Naive thymus-derived CD4-positive, alpha-beta T cell (primary cell): ENCODE data around the gene PRMT6. TPM values are rescaled to one million over a fixed set of nuclear protein-coding genes. Genes with fewer than 3 reads are reported as not detected.

Source experiments
- ATAC-seq: fragments of 150-1000 bp; cut with Tn5 transposase; 2 replicates; pipeline ENCODE4 v1.10.0; 2021; ENCODE audit warnings: mild to moderate bottlenecking, moderate library complexity
- CTCF ChIA-PET: fragments of 350-600 bp; sonication (Branson Sonifier 250); formaldehyde crosslinking; loops from one replicate; lab custom pipeline; 2021; ENCODE audit warnings: antibody characterized with exemption; lab: Charles Lee
- POLR2A ChIA-PET: fragments of 350-600 bp; sonication (Branson Sonifier 250); formaldehyde crosslinking; loops from one replicate; lab custom pipeline; 2021; ENCODE audit warnings: antibody characterized with exemption, inconsistent platforms; lab: Charles Lee
- DNase-seq, 9 donors: peaks; one replicate each; pipeline versions ENCODE4 v3.0.0 to v3.0.0-alpha.2; 2020 to 2022; ENCODE audit warnings: mixed read lengths in 1 of 9
- H3K27ac ChIP-seq: one replicate; pipeline ENCODE4 v1.7.0; 2013; ENCODE audit warnings: mild to moderate bottlenecking, low read depth, low read length, moderate library complexity
- H3K27me3 ChIP-seq, 2 donors: one replicate each; pipeline ENCODE4 v1.7.0; 2013; ENCODE audit warnings: low read length in 2 of 2, mild to moderate bottlenecking in 2 of 2, moderate library complexity in 2 of 2; ENCODE audit not compliant: control insufficient read depth in 2 of 2, insufficient read depth in 2 of 2
- H3K36me3 ChIP-seq, 3 experiments: 1 replicate in 2 of 3; 2 replicates in 1 of 3; pipeline ENCODE4 v1.7.0; 2013; ENCODE audit warnings: low read length in 3 of 3, mild to moderate bottlenecking in 3 of 3, moderate library complexity in 1 of 3; ENCODE audit not compliant: insufficient read depth in 3 of 3, control insufficient read depth in 2 of 3
- H3K4me1 ChIP-seq, 2 donors: one replicate each; pipeline ENCODE4 v1.7.0; 2013; ENCODE audit warnings: low read length in 2 of 2, mild to moderate bottlenecking in 2 of 2, moderate library complexity in 1 of 2; ENCODE audit not compliant: control insufficient read depth in 2 of 2, insufficient read depth in 2 of 2
- H3K4me3 ChIP-seq: 2 replicates; pipeline ENCODE4 v1.7.0; 2013; ENCODE audit warnings: mild to moderate bottlenecking, low read length
- H3K9me3 ChIP-seq, 3 experiments: 1 replicate in 2 of 3; 2 replicates in 1 of 3; pipeline ENCODE4 v1.7.0; 2013; ENCODE audit warnings: low read length in 3 of 3; ENCODE audit not compliant: control insufficient read depth in 2 of 3
- H3K27ac Mint-ChIP-seq, 9 donors: one replicate each; pipeline ENCODE4 v1.8.0; 2020 to 2022; ENCODE audit warnings: mixed read lengths in 9 of 9, mild to moderate bottlenecking in 8 of 9, moderate library complexity in 5 of 9, inconsistent platforms in 2 of 9
- H3K27me3 Mint-ChIP-seq, 5 donors: one replicate each; pipeline ENCODE4 v1.8.0; 2021 to 2022; ENCODE audit warnings: mixed read lengths in 5 of 5, mild to moderate bottlenecking in 1 of 5
- H3K36me3 Mint-ChIP-seq, 5 donors: one replicate each; pipeline ENCODE4 v1.8.0; 2020 to 2022; ENCODE audit warnings: mixed read lengths in 5 of 5, mild to moderate bottlenecking in 3 of 5, inconsistent platforms in 1 of 5
- H3K4me1 Mint-ChIP-seq, 7 donors: one replicate each; pipeline ENCODE4 v1.8.0; 2020 to 2022; ENCODE audit warnings: mixed read lengths in 7 of 7, mild to moderate bottlenecking in 3 of 7, inconsistent platforms in 1 of 7
- H3K4me3 Mint-ChIP-seq, 10 donors: one replicate each; pipeline ENCODE4 v1.8.0; 2020 to 2022; ENCODE audit warnings: mild to moderate bottlenecking in 10 of 10, mixed read lengths in 10 of 10, moderate library complexity in 6 of 10, inconsistent platforms in 2 of 10
- H3K9me3 Mint-ChIP-seq, 11 donors: one replicate each; pipeline ENCODE4 v1.8.0; 2020 to 2022; ENCODE audit warnings: mixed read lengths in 11 of 11, mild to moderate bottlenecking in 4 of 11, inconsistent platforms in 1 of 11, moderate library complexity in 1 of 11
- intact Hi-C, 2 donors: fragments of 100-400 bp; cut with micrococcal nuclease; formaldehyde crosslinking; loops; one replicate each; pipeline ENCODE4 v1.15.1; 2023
- polyA plus RNA-seq, 2 donors: library from polyadenylated mRNA; unstranded; fragments of 300-500 nt; fragmentation: Illumina TruSeq; gene quantifications; one replicate each; pipeline ENCODE4 v1.2.3, GENCODE V29; 2021
- total RNA-seq, 6 experiments: library from RNA in 5 of 6; stranded (reverse) in 5 of 6; gene quantifications; 1 replicate in 5 of 6; 2 replicates in 1 of 6; pipeline ENCODE4 v1.2.3 and lab custom pipeline; 2021 to 2026

PRMT6 gene
- total and polyA plus RNA-seq, 7 experiments from 2014 or later, result 7.4 to 23.6 (median 19.0) TPM

DNA sequence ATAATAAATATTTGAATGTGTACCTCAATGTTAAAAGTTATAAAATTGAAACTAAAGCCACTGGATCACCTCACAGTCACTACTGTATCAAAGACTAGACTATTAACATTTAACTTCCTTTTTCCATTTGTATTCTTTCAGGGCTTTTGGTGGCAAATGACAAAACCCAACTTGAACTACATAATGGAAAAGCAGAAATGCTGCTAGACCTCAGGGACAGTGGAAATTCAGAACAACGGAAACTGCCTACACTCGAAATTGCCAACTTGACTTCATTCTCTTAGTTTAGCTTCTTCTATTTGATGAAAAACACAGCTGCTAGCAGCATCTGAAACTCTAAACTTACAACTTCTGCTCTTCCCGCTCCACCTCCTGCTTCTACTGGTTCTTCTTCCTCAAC, 49.4 kb downstream of the PRMT6 start:
- H3K36me3 Mint-ChIP-seq, result no peaks in the 10 kb centered on the region

More for the DNA sequence above, 49.4 kb downstream of the PRMT6 start:
- no peaks in the 10 kb centered on the region for H3K27me3 ChIP-seq
- H3K4me1 ChIP-seq, result no peaks in the 10 kb centered on the region
- Mint-ChIP-seq H3K27me3 (peaks cover 0 to 7% (median 0%) of the 10 kb centered on the region in 5 donors), H3K27ac (no peak overlapping the region), H3K9me3 (peaks cover 0 to 1% (median 0%) of the 10 kb centered on the region in 11 donors), H3K4me1 (peaks cover 0 to 3% (median 0%) of the 10 kb centered on the region in 7 donors), H3K4me3 (no peak overlapping the region)
- ChIA-PET CTCF (no interaction called here), POLR2A (no interaction called here)
- H3K27ac ChIP-seq, result no peak overlapping the region
- no peaks in the 10 kb centered on the region for H3K36me3 ChIP-seq
- DNase-seq, result no peak
- ATAC-seq, result no peak
- H3K4me3 ChIP-seq, result no peak overlapping the region
- intact Hi-C loops, result no loop called here
- H3K9me3 ChIP-seq, result no peaks in the 10 kb centered on the region

Other genes starting within 250 kb of the PRMT6 start
- gene NTNG1, start 84.4 kb downstream of the PRMT6 start, total RNA-seq, result not detected
- gene NTNG1, start 84.4 kb downstream of the PRMT6 start, polyA plus RNA-seq, result not detected